Dedifferentiated amniotic fluid mesenchymal stem cell (primary cell): ENCODE measurements around the gene PRR7.
A peak's percentile ranks its signal among the peaks of the same experiment; 100 is the strongest.
"Not testable (repeated sequence)": the region's sequence is repeated elsewhere in the genome, so short reads cannot be mapped to it uniquely, and the experiment has no call there.

Experiments
- DNase-seq: peaks from one replicate; pipeline ENCODE4 v3.0.0-alpha.2; 2016; ENCODE audit errors: extremely low spot score

Gene PRR7

GRCh38 chr5:177483994-177484901 is 37.6 kb downstream of the PRR7 start:
- no peak for DNase-seq

GRCh38 chr5:177484902-177485549 is 38.4 kb downstream of the PRR7 start:
- DNase-seq, result no peak

- DNase-seq, result not testable (repeated sequence)
Measured at GRCh38 chr5:177485753-177486152, 39.1 kb downstream of the PRR7 start.

GRCh38 chr5:177486256-177486655 is 39.6 kb downstream of the PRR7 start:
- no peak for DNase-seq

- no peak for DNase-seq
Measured at GRCh38 chr5:177487144-177487543, 40.5 kb downstream of the PRR7 start.

- no peak for DNase-seq
Measured at GRCh38 chr5:177487975-177488374, 41.4 kb downstream of the PRR7 start.

- DNase-seq, result no peak
Measured at GRCh38 chr5:177489119-177489716, 42.6 kb downstream of the PRR7 start.

GRCh38 chr5:177490311-177490991 is 43.8 kb downstream of the PRR7 start:
- no peak for DNase-seq

GRCh38 chr5:177490992-177491391 is 44.4 kb downstream of the PRR7 start:
- no peak for DNase-seq

- DNase-seq, result no peak
Measured at GRCh38 chr5:177491429-177491945, 44.9 kb downstream of the PRR7 start.

- DNase-seq, result no peak
Measured at GRCh38 chr5:177491983-177492746, 45.6 kb downstream of the PRR7 start.

- DNase-seq, result no peak
Measured at GRCh38 chr5:177492841-177493240, 46.2 kb downstream of the PRR7 start.

GRCh38 chr5:177493795-177494345 is 47.3 kb downstream of the PRR7 start:
- no peak for DNase-seq

- peak; percentile 78 for DNase-seq
Measured at GRCh38 chr5:177494346-177495195, 48.0 kb downstream of the PRR7 start.

- peak; percentile 74 for DNase-seq
Measured at GRCh38 chr5:177495243-177496060, 48.8 kb downstream of the PRR7 start.

- DNase-seq, result no peak
Measured at GRCh38 chr5:177496070-177496726, 49.6 kb downstream of the PRR7 start.

GRCh38 chr5:177496727-177497291 is 50.2 kb downstream of the PRR7 start:
- DNase-seq, result peak; percentile 90
